WTC11 (cell line): ENCODE results near the gene TMEM256. TPM values are rescaled to one million over a fixed set of nuclear protein-coding genes. Genes with fewer than 3 reads are reported as not detected.

ENCODE experiments used
- ATAC-seq: fragments of 200-7000 bp; cut with Tn5 transposase; 2 replicates; pipeline ENCODE4 v1.10.0; 2021; ENCODE audit warnings: mild to moderate bottlenecking, moderate library complexity
- CTCF ChIA-PET: fragments of 300-600 bp; sonication (Branson Sonifier 250); formaldehyde crosslinking; loops from one replicate; lab custom pipeline; 2021; ENCODE audit warnings: antibody characterized with exemption; lab: Charles Lee
- POLR2A ChIA-PET: fragments of 350-600 bp; sonication (Branson Sonifier 250); formaldehyde crosslinking; loops from one replicate; lab custom pipeline; 2021; ENCODE audit warnings: antibody characterized with exemption; lab: Charles Lee
- DNase-seq: peaks from one replicate; pipeline ENCODE4 v3.0.0; 2021; ENCODE audit warnings: low spot score
- H3K27ac Mint-ChIP-seq: 2 replicates; pipeline ENCODE4 v1.8.0; 2021; ENCODE audit warnings: mixed read lengths
- H3K27me3 Mint-ChIP-seq: 2 replicates; pipeline ENCODE4 v1.8.0; 2021; ENCODE audit warnings: low read depth, mild to moderate bottlenecking, moderate library complexity, mixed read lengths
- H3K36me3 Mint-ChIP-seq: 2 replicates; pipeline ENCODE4 v1.8.0; 2021; ENCODE audit warnings: mixed read lengths
- H3K4me1 Mint-ChIP-seq: 2 replicates; pipeline ENCODE4 v1.8.0; 2022; ENCODE audit warnings: mixed read lengths
- H3K4me3 Mint-ChIP-seq: 2 replicates; pipeline ENCODE4 v1.8.0; 2021; ENCODE audit warnings: mild to moderate bottlenecking, moderate library complexity, mixed read lengths
- H3K9me3 Mint-ChIP-seq: 2 replicates; pipeline ENCODE4 v1.8.0; 2021; ENCODE audit warnings: mixed read lengths
- ATF1 ChIP-seq: sonication (generic); formaldehyde crosslinking; IDR thresholded peaks from 2 replicates; pipeline ENCODE4 v1.8.1; 2023; ENCODE audit warnings: mild to moderate bottlenecking, moderate library complexity, missing genetic modification reagents
- CREM ChIP-seq: sonication (generic); formaldehyde crosslinking; IDR thresholded peaks from 2 replicates; pipeline ENCODE4 v1.8.1; 2022; ENCODE audit warnings: mild to moderate bottlenecking, missing genetic modification reagents, moderate library complexity
- EMX1 ChIP-seq: fragments of 250-450 bp; sonication (Bioruptor Pico); IDR thresholded peaks from 2 replicates; pipeline ENCODE4 v1.8.0; 2021; ENCODE audit warnings: mild to moderate bottlenecking
- ESRRA ChIP-seq: sonication (generic); formaldehyde crosslinking; IDR thresholded peaks from 2 replicates; pipeline ENCODE4 v1.8.1; 2022; ENCODE audit warnings: mild to moderate bottlenecking, missing genetic modification reagents, borderline replicate concordance
- ETV6 ChIP-seq: sonication (generic); formaldehyde crosslinking; IDR thresholded peaks from 2 replicates; pipeline ENCODE4 v1.8.1; 2022; ENCODE audit warnings: mild to moderate bottlenecking, missing genetic modification reagents
- FOXK1 ChIP-seq: sonication (generic); formaldehyde crosslinking; IDR thresholded peaks from 2 replicates; pipeline ENCODE4 v1.8.0; 2022; ENCODE audit warnings: mild to moderate bottlenecking, moderate library complexity, missing genetic modification reagents
- GABPB1 ChIP-seq: sonication (generic); formaldehyde crosslinking; IDR thresholded peaks from 2 replicates; pipeline ENCODE4 v1.8.1; 2023; ENCODE audit warnings: mild to moderate bottlenecking, missing genetic modification reagents
- IRF2 ChIP-seq: sonication (generic); formaldehyde crosslinking; IDR thresholded peaks from 2 replicates; pipeline ENCODE4 v1.8.0; 2022; ENCODE audit warnings: low read depth, missing genetic modification reagents, borderline replicate concordance
- JUN ChIP-seq: sonication (generic); formaldehyde crosslinking; IDR thresholded peaks from 2 replicates; pipeline ENCODE4 v1.8.0; 2023; ENCODE audit warnings: mild to moderate bottlenecking, missing genetic modification reagents
- MLX ChIP-seq: sonication (generic); formaldehyde crosslinking; IDR thresholded peaks from 2 replicates; pipeline ENCODE4 v1.8.1; 2023; ENCODE audit warnings: mild to moderate bottlenecking, missing genetic modification reagents, moderate library complexity
- MXD4 ChIP-seq: fragments of 250-450 bp; sonication (Bioruptor Pico); IDR thresholded peaks from 2 replicates; pipeline ENCODE4 v1.8.0; 2021; ENCODE audit warnings: mild to moderate bottlenecking, moderate library complexity, borderline replicate concordance
- NFATC4 ChIP-seq: fragments of 250-450 bp; sonication (Bioruptor Pico); IDR thresholded peaks from 2 replicates; pipeline ENCODE4 v1.9.0; 2021; ENCODE audit warnings: mild to moderate bottlenecking
- PRDM15 ChIP-seq: sonication (generic); formaldehyde crosslinking; IDR thresholded peaks from 2 replicates; pipeline ENCODE4 v1.8.0; 2022; ENCODE audit warnings: missing genetic modification reagents
- RELA ChIP-seq: sonication (generic); formaldehyde crosslinking; IDR thresholded peaks from 2 replicates; pipeline ENCODE4 v1.8.1; 2022; ENCODE audit warnings: missing genetic modification reagents, mild to moderate bottlenecking, borderline replicate concordance
- RORB ChIP-seq: fragments of 250-450 bp; sonication (Bioruptor Pico); IDR thresholded peaks from 2 replicates; pipeline ENCODE4 v1.9.0; 2021; ENCODE audit warnings: mild to moderate bottlenecking
- ZBTB21 ChIP-seq: sonication (generic); formaldehyde crosslinking; IDR thresholded peaks from 2 replicates; pipeline ENCODE4 v1.8.1; 2023; ENCODE audit warnings: mild to moderate bottlenecking, missing genetic modification reagents, borderline replicate concordance
- ZNF138 ChIP-seq: sonication (generic); formaldehyde crosslinking; conservative IDR thresholded peaks from 2 replicates; pipeline ENCODE4 v1.8.1; 2022; ENCODE audit warnings: mild to moderate bottlenecking, moderate library complexity, missing genetic modification reagents
- ZNF396 ChIP-seq: fragments of 250-450 bp; sonication (Bioruptor Pico); IDR thresholded peaks from 2 replicates; pipeline ENCODE4 v1.8.0; 2021; ENCODE audit warnings: mild to moderate bottlenecking, moderate library complexity, borderline replicate concordance
- ZSCAN18 ChIP-seq: fragments of 250-450 bp; sonication (Bioruptor Pico); IDR thresholded peaks from 2 replicates; pipeline ENCODE4 v2.1.2; 2022; ENCODE audit warnings: mild to moderate bottlenecking, moderate library complexity
- total RNA-seq: library from RNA; stranded (reverse); gene quantifications from 3 replicates; pipeline ENCODE4 v1.2.3, GENCODE V29; 2021
- TF ChIP-seq, protein P1 (sequence below): sonication (generic); formaldehyde crosslinking; IDR thresholded peaks from 2 replicates; pipeline ENCODE4 v1.8.1; 2022; ENCODE audit warnings: mild to moderate bottlenecking, missing genetic modification reagents, moderate library complexity, borderline replicate concordance
- TF ChIP-seq, protein P2 (sequence below): sonication (generic); formaldehyde crosslinking; IDR thresholded peaks from 2 replicates; pipeline ENCODE4 v1.8.1; 2023; ENCODE audit warnings: mild to moderate bottlenecking, missing genetic modification reagents
- TF ChIP-seq, protein P3 (sequence below): fragments of 250-450 bp; sonication (Bioruptor Pico); IDR thresholded peaks from 2 replicates; pipeline ENCODE4 v1.9.0; 2021; ENCODE audit warnings: mild to moderate bottlenecking

Gene TMEM256
- total RNA-seq, 1 experiment from 2014 or later = 132 TPM

DNA sequence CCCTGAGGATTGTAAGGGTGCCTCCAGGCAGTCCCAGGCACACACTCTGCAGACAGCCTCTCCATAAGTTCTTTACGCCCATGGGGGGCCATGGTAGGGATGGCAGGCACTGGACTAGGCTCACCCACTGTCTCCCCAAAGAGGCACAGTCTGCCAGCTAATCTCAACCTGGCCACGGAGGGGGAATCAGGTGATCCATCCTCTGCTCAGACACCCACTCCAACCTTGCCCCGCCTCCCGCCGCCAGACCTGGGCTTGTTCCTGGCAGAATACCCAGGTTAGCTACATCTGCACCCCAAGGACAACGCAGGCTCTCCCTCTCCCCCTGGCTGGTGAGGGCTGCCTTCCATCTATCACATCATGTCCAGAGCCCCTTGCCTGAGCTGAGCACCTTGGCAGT is 5.0 kb upstream of the TMEM256 start:
- Mint-ChIP-seq H3K27me3 (no peaks in the 10 kb centered on the region; the same call in 1 of the 2 replicates), H3K4me3 (peak overlapping the region; percentile 53; the same call in 1 of the 2 replicates), H3K4me1 (peaks cover 33% of the 10 kb centered on the region), H3K36me3 (peaks cover 19% of the 10 kb centered on the region), H3K9me3 (no peaks in the 10 kb centered on the region), H3K27ac (no peak overlapping the region; the same call in 1 of the 2 replicates)
- ChIA-PET CTCF (interaction anchor here (0.9 to 3.5 kb wide), 6 partner anchors 12 to 115 kb away, joined by 3 to 25 read pairs (median 4); partner anchors contain the start of genes PLSCR3, SPEM1 and TMEM102), POLR2A (interaction anchor here (0.6 to 1.8 kb wide), 2 partner anchors 36 to 110 kb away, joined by 3 to 5 read pairs; partner anchors contain the start of gene CHRNB1)
- no peak for TF ChIP-seq CREM (CRISPR knock-in tag)
- TF ChIP-seq ZBTB21 (CRISPR knock-in tag) = no peak
- no peak for TF ChIP-seq FOXK1 (CRISPR knock-in tag)
- TF ChIP-seq ZNF396 (CRISPR knock-in tag) = no peak
- DNase-seq (no peak), ATAC-seq (no peak)

- ATAC-seq (no peak), DNase-seq (no peak)
- no peak overlapping the region for H3K27ac Mint-ChIP-seq
- POLR2A ChIA-PET = interaction anchor here (1.8 kb wide), 1 partner anchor 37 kb away, joined by 5 read pairs; the partner anchor contains the start of gene CHRNB1
- CTCF ChIA-PET = interaction anchor here (1.1 to 3.5 kb wide), 6 partner anchors 12 to 115 kb away, joined by 3 to 25 read pairs (median 4); partner anchors contain the start of genes PLSCR3 and SPEM1
- no peaks in the 10 kb centered on the region for H3K9me3 Mint-ChIP-seq
- H3K27me3 Mint-ChIP-seq = no peaks in the 10 kb centered on the region; the same call in 1 of the 2 replicates
- peak overlapping the region; percentile 48 for H3K4me3 Mint-ChIP-seq
- H3K36me3 Mint-ChIP-seq = peaks cover 19% of the 10 kb centered on the region
- no peak for TF ChIP-seq MLX (CRISPR knock-in tag)
- TF ChIP-seq RELA (CRISPR knock-in tag) = no peak
- no peak for TF ChIP-seq GABPB1 (CRISPR knock-in tag)
- no peak for TF ChIP-seq ESRRA (CRISPR knock-in tag)
- H3K4me1 Mint-ChIP-seq = peaks cover 33% of the 10 kb centered on the region
Measured at GRCh38 chr17:7408252-7408727, 4.4 kb upstream of the TMEM256 start.

DNA sequence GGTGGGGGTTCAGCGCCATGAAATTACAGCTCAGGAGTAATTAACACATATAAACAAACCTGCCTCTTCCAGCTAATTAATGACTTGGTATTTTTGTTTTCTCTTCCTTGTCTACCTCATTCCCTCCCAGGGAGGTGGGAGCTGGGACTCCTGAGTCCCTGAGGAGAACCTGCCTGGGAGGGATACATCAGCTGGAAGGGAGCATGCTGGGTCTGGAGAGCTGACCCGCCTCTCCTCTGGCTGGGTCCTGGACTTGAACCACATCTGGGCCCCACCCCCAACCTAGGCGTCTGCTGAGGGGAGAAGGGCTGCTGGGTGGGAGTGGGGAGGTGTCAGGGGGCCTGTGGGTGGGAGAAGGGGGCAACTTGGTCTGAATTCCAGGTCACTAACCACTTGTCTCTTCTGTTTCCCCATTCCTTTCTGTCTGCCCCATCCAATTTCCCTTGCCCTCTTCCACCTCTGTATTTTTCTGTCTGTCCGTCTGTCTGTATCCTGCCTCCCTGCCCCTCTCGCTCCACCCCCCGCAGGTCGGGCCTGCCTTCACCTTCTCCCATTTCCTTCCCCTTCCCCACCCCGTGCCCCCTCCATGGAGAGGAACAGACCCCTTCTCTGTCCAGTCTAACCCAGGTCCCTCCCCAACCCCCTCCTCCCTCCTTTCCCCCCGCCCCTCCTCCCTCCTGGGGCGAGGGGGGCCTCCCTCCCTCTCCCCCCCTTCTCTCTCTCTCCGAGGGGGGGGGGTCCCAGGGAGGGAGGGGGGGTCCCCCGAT is 3.8 kb upstream of the TMEM256 start, which contains the start of gene NLGN2:
TSS of gene NLGN2 (plus strand) at position 361 of the 767 bp plus-strand sequence. CDS start 411 bp downstream, outside the sequence.
- Mint-ChIP-seq H3K4me3 (peak within 1 kb of the TSS; percentile 53), H3K36me3 (peaks cover 19% of the 10 kb centered on the region), H3K9me3 (no peaks in the 10 kb centered on the region), H3K27me3 (no peaks in the 10 kb centered on the region; the same call in 1 of the 2 replicates), H3K4me1 (peaks cover 35% of the 10 kb centered on the region), H3K27ac (no peak within 1 kb of the TSS)
- CTCF ChIA-PET = interaction anchor here (0.7 to 3.5 kb wide), 7 partner anchors 14 to 153 kb away, joined by 3 to 25 read pairs (median 7); partner anchors contain the start of gene PLSCR3
- DNase-seq (no peak), ATAC-seq (no peak)
- POLR2A ChIA-PET = interaction anchor here (0.8 to 1.8 kb wide), 3 partner anchors 14 to 76 kb away, joined by 3 to 5 read pairs (median 4); partner anchors contain the start of genes CHRNB1 and PLSCR3
- no peak for TF ChIP-seq PRDM15 (CRISPR knock-in tag)
- no peak for TF ChIP-seq JUN (CRISPR knock-in tag)
- TF ChIP-seq, protein P1, sequence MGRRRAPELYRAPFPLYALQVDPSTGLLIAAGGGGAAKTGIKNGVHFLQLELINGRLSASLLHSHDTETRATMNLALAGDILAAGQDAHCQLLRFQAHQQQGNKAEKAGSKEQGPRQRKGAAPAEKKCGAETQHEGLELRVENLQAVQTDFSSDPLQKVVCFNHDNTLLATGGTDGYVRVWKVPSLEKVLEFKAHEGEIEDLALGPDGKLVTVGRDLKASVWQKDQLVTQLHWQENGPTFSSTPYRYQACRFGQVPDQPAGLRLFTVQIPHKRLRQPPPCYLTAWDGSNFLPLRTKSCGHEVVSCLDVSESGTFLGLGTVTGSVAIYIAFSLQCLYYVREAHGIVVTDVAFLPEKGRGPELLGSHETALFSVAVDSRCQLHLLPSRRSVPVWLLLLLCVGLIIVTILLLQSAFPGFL (CRISPR knock-in tag) = no peak
- TF ChIP-seq, protein P2, sequence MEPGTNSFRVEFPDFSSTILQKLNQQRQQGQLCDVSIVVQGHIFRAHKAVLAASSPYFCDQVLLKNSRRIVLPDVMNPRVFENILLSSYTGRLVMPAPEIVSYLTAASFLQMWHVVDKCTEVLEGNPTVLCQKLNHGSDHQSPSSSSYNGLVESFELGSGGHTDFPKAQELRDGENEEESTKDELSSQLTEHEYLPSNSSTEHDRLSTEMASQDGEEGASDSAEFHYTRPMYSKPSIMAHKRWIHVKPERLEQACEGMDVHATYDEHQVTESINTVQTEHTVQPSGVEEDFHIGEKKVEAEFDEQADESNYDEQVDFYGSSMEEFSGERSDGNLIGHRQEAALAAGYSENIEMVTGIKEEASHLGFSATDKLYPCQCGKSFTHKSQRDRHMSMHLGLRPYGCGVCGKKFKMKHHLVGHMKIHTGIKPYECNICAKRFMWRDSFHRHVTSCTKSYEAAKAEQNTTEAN = no peak
- TF ChIP-seq MXD4 (CRISPR knock-in tag) = no peak
- no peak for TF ChIP-seq ZBTB21 (CRISPR knock-in tag)
- TF ChIP-seq NFATC4 (CRISPR knock-in tag) = no peak
- no peak for TF ChIP-seq ZNF138 (CRISPR knock-in tag)
- no peak for TF ChIP-seq ETV6
- TF ChIP-seq RORB (CRISPR knock-in tag) = no peak
- TF ChIP-seq, protein P3, sequence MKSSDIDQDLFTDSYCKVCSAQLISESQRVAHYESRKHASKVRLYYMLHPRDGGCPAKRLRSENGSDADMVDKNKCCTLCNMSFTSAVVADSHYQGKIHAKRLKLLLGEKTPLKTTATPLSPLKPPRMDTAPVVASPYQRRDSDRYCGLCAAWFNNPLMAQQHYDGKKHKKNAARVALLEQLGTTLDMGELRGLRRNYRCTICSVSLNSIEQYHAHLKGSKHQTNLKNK (CRISPR knock-in tag) = no peak
- no peak for TF ChIP-seq ATF1 (CRISPR knock-in tag)
- no peak for TF ChIP-seq IRF2
- no peak for TF ChIP-seq EMX1 (CRISPR knock-in tag)
- TF ChIP-seq ZSCAN18 (CRISPR knock-in tag) = no peak
